ENCODE results near the gene SLC9A8. TPM values are rescaled to one million over a fixed set of nuclear protein-coding genes. Genes with fewer than 3 reads are reported as not detected.

Gene SLC9A8
- 3.3 and 3.6 TPM in 2 replicates for total RNA-seq

GRCh38 chr20:49812507-49813304 lies at the start of gene SLC9A8:
Gene SLC9A8 (plus strand): TSS chr20:49812828. CDS start chr20:49812923, 95 bp downstream.

DNA sequence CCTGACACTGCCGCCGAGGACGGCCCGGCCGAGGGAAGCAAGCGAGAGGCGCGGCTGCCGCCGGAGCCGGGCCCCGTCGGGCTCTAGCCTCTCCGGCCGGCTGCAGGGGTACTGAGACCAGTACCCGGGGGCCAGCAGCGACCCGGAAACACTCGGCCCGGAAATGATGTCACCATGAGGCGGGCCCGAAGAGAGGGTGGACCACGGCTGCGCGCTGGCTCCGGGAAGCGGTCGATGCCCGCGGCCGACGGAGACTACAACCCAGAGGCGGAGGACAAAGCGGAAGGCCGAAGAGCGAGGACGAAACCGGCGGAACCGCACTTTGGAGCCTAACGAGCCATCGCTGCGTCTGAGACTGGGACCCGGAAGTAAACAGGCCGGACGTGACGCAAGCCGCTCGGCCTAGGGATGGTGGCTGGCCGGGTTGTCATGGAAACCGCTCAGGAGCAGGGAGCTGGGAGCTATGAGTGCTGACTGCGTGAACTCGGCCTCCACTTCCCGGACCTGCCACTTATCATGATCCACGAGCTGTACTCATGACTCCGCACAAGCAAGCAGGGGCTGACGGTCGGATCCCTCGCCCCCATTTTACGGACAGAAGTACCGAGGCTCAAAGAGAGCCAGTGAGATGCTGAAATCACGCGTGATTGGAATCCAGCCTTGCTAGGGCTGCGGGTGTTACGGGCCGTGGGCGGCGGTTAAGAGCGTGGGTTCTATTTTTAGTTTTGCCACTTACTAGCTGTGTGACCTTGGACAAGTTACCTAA lies 102.9 kb downstream of the SLC9A8 start, which contains the start of gene SPATA2:
TSS of gene SPATA2 (minus strand) at position 150 of the 766 bp plus-strand sequence. CDS start 7,039 bp downstream, outside the sequence.

GRCh38 chr20:49936153-49937026 lies 123.8 kb downstream of the SLC9A8 start, which contains the start of gene RNF114:
Gene RNF114 (plus strand): TSS chr20:49936397. CDS start chr20:49936413, 16 bp downstream.

Other genes starting within 250 kb of the SLC9A8 start
- gene PTGIS, start 244.7 kb upstream of the SLC9A8 start, total RNA-seq: not detected in 2 replicates
- gene B4GALT5, start 99.0 kb upstream of the SLC9A8 start, total RNA-seq: 12.8 and 17.9 TPM in 2 replicates
- gene SPATA2, start 102.7 kb downstream of the SLC9A8 start, total RNA-seq: 3.7 and 5.0 TPM in 2 replicates
- 115 and 123 TPM in 2 replicates for gene RNF114, start 123.6 kb downstream of the SLC9A8 start, total RNA-seq
- not detected in 2 replicates for gene SNAI1, start 170.2 kb downstream of the SLC9A8 start, total RNA-seq

All from airway epithelial cell (primary cell).